ENCODE data around the gene ART5. TPM values are rescaled to one million over a fixed set of nuclear protein-coding genes. Genes with fewer than 3 reads are reported as not detected.
A peak's percentile ranks its signal among the peaks of the same experiment; 100 is the strongest.

ART5 gene, protein sequence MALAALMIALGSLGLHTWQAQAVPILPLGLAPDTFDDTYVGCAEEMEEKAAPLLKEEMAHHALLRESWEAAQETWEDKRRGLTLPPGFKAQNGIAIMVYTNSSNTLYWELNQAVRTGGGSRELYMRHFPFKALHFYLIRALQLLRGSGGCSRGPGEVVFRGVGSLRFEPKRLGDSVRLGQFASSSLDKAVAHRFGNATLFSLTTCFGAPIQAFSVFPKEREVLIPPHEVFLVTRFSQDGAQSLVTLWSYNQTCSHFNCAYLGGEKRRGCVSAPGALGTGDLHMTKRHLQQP
- total RNA-seq, result not detected
- long read RNA-seq, result 0 reads

DNA sequence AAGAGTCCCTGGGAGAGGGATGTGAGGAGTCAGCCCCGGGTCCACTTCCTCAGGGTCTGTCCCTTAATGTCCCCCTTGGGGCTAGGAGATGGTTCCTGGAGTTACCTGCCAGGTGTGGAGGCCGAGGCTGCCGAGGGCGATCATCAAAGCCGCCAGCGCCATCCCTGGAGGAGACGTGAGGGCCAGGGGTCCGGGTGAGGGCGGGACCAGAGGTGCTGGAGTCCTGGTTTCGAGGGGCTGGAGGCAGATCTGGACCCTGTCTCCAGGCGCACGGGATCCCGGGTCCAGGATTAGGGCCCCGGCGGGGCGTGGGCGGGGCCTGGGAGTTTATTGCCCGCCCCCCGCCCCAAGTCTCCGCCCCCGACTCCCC is at the start of gene ART5:
TSS of gene ART5 (minus strand) at position 292 of the 370 bp plus-strand sequence. CDS start at position 162, 130 bp downstream.
- DNase-seq (ENCODE audit: low spot score), result no peak

DNA sequence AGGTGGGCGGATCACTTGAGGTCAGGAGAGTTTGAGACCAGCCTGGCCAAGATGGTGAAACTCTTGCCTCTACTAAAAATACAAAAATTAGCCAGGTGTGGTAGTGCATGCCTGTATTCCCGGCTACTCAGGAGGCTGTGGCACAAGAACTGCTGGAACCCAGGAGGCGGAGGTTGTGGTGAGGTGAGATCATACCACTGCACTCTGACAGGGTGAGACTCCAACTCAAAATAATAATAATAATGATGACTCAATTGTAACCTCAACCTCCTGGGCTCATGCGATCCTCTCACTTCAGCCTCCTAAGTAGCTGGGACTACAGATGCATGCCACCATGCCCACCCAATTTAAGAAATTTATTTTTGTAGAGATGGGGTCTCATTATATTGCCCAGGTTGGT is 45.0 kb upstream of the ART5 start:
- no peak for DNase-seq (ENCODE audit: low spot score)

DNA sequence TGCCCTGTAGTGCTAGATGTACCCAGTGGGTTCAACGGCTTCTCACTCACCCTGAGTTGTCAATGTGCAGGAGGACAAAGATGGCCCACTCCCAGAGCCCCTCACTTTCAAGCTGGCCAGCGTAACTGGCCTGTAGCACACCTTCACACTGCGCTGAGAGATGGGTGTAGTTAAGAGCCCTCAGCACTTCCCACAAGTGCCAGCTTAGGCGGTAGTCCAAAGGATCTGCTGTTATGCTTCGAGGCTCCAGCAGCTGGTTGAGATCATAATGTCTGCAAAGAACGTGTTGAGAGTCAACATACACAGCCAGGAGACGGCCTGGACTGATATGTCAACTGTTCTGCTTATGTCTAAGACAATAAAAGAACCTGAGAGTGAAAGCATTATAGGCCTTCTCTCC is 44.1 kb upstream of the ART5 start:
- no peak for DNase-seq (ENCODE audit: low spot score)

DNA sequence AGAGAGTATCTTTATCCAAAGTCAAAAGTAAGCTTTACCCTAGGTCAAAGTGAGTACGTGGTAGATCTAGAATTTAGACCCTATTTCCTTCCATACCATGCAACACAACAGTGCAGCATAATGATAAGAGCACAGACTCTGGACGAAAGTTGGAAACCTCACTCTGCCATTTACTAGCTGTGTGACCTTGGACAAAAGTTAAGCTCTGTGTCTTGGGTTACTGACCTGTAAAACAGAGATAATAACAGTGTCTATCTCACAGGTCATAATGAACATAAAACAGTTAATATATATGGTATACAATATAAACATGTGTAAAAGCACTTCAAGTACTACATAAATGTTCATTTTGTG is 43.0 kb upstream of the ART5 start:
- DNase-seq (ENCODE audit: low spot score), result no peak

DNA sequence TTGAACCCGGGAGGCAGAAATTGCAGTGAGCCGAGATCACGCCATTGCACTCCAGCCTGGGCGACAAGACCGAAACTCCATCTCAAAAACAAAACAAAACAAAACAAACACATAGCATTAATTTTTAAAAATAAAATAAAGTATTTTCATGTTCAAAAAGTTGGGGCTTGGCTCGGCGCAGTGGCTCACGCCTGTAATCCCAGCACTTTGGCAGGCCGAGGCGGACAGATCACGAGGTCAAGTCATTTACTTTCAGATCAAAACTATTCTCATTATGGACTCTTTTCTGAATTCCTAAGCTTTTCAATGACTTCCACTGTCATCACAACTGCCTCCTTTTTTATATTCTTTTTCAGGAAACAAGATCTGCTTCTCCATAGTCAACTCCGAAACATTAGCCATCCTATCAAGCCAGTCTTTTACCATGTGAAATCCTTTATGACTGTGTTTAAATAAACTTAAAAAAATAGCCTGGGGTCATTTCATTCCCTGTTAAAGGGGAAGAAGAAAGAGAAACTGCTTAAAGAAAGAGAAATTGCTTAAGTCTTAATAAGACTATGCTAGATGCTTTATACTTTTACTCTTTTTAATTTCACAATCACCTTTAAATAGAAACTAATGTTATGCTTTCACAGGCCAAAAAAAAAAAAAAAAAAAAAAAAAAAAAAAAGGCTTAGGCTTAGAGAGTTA is 42.5 kb upstream of the ART5 start:
- DNase-seq (ENCODE audit: low spot score), result peak; percentile 62

DNA sequence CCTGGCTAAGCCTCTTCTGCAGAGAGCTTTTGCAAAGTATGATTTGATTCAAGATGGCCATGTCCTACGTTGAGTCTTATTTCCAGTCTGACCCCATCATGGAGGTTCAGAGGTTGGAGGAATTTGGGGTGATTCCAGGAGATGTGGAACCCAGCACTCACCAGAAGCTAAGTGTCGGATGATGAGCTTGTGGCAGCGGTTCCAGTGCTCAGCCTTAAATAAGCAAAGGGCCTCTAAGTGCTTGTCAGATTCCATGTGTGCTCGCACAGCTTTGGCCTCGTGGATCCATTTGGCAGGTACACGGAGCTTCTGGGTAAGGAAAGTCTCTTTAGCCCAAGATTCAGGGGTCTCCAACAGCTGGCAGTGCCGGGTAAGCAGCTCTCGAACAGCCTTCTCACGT is 41.2 kb upstream of the ART5 start:
- DNase-seq (ENCODE audit: low spot score), result peak; percentile 37

DNA sequence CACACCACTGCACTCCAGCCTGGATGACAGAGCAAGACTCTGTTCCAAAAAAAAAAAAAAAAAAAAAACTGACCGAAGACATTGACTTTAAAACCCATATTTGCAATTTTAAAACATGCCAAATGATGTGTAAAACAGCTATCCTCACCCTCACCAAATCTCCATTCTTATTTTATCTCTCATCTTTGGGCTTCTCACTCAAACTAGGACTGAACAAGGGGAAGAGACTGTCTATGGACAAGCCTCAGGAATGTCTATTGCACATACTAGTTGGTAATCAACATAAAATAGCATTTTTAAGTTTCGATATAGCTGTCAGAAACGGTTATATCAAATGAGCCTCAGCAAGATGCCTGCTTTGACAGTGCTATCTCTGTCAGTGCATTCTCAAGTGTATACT is 37.3 kb upstream of the ART5 start:
- DNase-seq (ENCODE audit: low spot score), result no peak

DNA sequence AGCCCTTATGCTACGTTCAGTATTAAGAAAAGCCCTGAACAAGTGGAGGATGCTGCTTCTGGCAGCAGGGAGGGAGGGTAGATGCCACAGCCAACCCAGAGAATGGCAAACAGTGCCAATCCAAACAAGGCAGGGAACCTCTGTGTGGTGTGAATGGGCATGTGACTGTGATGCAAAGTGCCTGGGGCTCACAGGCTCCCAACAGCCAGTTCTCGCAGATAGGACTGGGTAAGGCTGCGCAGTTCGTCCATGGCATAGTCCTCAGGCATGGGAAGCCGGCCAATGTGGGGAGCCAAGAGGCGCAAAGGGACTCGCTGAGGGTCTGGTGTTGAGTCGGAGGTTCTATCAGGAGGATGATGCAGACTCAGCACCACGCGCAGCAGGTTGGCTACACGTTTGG is 34.2 kb upstream of the ART5 start:
- peak; percentile 72 for DNase-seq (ENCODE audit: low spot score)

DNA sequence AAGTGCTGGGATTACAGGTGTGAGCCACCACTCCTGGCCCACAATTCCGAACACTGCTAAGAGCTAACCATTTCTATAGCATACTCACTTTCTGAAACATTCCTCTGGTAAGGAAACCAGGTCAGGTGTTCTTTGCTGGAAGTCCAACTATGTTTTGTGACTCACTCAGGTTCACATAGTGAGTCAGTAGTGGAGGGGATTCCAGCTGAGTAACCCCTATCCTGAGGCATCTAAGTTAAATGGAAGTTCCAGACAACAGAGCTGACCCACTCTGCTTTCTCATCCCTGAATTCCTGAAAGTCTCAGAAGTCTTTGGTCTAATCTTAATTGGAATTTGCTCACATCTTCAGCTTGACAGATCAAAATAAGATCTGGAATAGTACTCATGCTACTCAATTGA is 32.4 kb upstream of the ART5 start:
- DNase-seq (ENCODE audit: low spot score), result no peak

DNA sequence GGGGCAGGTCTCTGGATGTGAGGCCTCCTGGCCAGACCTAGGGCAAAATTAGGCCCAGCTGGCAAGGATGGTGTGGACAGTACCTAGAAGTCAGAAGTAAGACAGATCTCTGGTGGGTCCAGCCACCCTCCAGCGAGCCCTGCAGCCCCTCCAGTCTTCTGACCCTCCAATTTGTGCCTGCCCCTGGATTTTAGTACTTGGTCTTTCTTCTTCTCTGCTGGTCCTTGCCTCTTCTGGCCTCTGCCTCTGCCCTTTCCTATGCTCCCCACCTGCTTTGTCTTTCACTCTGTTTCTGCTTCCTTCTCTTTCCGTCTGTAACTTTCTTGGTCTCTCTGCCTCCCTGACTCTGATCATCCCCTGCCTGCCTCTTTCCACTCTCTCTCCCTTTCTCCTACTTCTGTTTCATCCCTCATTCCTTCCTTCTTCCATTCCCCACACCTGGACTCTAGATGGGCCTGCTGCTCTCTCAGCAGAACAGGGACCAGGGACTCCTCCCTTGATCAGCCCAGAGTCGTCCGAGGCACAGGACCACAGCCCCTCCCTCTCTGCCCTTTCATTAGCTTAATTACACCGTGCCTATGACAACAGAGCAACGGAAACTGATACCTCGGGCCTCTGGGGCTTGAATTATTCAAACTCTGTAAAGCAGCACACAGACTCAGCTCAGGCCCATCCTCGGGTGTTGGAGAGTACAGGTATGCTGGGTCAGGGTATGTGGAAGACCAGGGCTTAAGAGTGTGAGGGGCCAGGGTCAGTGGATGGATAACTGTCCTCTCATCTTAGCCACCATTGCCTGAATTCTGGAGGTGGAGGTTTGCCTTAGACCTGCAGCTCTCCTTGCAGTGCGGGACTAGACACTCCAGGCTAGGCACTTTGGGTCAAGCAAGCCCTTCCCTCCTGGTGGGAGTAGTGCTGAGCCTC is 29.8 kb upstream of the ART5 start, which contains the start of gene CHRNA10:
TSS of gene CHRNA10 (minus strand) at position 51 of the 921 bp plus-strand sequence. CDS start 72 bp downstream, outside the sequence.
- no peak for DNase-seq (ENCODE audit: low spot score)

DNA sequence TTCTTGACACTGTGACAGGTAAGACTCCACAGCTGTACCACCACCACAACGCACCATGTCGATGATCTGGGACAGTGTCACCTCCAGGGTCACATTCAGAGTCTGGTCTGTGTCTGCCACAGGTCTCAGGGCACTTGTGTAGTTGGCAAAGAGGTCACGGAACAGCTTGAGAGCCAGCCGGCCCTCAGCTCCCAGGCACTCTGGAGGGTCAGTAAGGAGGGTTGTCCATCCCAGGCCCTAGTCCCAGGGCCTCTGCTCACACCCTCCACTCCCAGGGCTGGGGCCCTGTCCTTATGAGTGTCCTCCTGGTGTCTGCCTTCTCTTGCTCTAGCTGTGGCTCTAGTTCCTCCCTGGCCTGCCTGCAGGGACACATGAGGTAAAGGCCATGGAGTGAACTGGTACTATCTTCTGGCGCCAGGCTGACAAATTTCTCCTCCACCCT is 28.0 kb upstream of the ART5 start:
- DNase-seq (ENCODE audit: low spot score), result peak; percentile 65

DNA sequence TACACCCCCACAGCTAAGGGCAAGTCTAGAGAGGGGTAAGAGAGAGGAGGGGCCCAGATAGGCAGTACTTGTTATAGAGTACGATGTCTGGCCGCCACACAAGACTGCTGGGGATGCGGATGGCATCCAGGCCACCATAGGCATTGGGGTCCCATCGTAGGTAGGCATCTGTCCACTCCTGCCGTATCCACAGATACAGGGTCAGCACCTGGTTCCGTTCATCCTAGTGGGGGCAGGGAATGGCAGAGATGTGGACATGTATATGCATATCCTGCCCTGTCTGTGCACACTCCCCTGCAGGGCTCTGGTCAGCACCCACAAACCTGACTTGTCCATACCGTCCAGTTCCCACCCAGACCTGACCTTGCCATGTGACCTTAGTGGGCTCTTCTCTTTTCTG is 27.3 kb upstream of the ART5 start:
- DNase-seq (ENCODE audit: low spot score), result no peak

DNA sequence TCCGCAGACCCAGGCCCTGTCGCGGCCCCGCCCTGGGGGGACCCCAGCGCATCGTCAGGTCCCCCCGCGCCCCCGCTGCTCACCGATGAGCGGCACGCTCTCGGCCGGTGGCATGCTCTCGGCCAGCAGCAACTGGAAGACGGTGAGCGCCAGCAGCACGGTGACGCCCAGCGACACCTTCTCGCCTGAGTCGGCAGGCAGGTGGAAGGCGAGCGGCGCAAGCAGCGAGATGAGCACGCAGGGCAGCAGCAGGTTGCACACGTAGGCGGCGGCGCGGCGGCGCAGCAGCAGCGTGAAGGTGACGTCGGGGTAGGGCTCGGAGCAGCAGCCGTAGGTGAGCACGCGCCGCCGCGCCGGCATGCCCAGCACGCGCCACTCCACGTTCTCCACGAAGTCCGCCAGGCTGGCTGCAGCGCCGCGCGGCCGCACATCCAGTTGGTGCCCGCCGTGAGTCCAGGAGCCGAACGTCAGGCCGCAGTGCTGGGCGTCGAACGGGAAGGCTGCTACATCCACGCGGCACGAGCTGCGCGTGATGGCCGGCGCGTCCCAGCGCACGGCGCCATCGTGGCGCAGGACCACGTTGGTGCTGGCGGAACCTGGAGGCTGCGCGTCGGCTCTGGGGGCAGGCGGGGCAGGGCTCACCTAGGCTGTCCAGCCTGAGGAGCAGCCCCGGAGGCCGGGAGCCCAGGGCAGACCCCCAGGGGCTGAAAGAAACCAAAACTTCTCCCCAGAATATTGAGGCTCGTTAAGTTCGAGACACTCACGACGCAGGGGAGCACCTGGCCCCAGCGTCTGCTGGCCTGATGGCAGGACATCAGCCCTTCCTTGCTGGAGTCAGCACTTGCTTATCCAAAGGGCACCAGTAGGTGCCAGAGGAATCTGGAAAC is 25.6 kb upstream of the ART5 start:
- peak; percentile 86 for DNase-seq (ENCODE audit: low spot score)

DNA sequence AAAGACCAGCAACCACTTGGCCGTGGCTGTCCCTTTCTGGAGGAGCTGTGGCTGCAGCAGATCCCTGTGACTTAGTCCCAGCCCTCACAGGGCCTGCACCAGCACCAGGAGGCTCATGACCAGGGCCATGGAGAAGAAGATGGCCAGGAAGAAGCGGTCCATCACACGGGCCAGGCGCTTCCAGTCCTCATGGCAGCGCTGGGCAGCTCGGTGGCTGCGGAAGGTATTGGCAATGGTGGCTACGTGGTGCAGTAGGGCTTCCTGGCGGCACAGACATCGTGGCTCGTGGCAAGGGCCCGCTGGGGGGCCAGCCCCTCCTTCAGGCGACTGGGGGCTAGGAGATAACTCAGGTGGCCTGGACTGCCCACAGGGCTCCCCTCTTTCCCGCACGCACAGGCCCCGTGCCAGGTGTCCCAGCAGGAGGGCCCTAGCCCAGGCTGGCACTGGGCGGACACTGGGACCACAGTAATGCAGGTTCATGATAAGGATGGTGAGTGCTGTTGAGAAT is 24.3 kb upstream of the ART5 start:
- peak; percentile 69 for DNase-seq (ENCODE audit: low spot score)

DNA sequence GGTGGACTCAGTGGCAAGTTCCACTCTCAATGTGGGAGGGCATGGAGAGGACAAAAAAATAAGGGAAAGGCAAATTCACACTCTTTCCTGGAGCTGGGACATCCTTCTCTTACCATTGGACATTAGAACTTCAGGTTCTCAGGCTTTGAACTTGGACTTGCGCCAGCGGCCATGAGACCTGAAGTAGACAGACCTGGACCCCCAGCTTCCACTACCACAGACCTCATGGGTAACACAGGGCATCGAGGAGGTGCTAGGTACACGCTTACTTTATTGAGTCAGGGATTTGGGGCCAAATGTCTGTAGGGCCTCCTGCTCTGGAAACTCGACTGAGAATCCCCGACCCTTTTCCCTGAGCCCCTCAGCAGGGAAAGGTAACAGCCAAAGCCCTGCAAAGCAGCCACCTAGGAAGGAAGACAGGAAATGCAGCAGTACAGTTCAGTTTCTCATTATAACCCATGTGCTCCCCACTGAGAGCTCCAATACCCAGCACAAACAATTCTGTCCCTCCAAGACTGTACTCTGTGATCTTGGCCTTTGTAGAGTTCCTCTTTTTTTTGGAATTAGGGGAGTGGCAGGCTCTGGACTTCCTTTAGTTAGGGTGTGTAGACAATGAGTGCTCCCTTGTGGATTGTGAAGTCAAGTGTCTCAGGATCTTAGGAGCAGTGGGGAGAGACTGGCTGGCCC is 23.7 kb upstream of the ART5 start:
- peak; percentile 41 for DNase-seq (ENCODE audit: low spot score)

DNA sequence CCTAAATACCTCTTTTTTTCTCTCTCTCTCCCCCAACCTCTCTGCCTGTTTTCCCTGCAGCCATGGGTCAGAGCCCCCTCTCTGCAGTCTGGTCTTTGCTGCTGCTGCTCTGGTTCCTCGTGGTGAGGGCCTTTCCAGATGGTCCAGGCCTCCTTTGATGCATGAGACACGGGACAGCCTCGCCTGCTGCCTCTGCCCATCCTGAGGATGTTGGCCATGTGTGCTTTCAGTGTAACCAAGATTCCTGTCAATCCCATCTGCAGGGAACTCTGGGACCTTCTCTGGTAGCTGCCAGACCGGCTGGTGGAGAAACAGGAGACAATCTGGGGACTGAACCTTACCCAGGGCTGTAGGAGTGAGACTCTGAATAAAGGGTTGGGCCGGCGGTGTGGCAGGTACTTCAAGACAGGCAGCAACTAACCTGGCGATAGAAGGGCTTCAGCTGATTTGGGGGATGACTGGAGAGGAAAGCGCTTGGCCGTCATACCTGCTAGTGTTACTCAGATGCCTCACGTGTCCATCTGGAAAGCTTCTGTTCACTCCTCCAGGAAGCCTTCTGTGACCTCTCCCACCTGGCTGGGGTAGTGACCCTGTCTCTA is 22.3 kb upstream of the ART5 start:
- DNase-seq (ENCODE audit: low spot score), result peak; percentile 62

DNA sequence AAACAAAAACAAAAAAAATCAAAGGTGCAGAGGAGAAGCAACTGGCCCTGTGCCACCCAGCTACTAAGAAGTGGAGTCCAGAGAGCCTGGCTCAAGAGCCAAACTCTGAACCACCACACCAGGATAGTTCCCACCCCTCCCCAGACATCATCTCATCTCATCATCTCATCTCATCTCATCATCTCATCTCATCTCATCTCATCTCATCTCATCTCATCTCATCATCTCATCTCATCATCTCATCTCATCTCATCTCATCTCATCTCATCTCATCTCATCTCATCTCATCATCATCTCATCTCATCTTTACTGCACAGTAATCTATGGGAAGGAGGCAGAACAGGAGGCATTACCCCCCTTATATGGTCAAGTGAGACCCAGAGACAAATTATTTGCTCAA is 21.1 kb upstream of the ART5 start:
- DNase-seq (ENCODE audit: low spot score), result no peak

DNA sequence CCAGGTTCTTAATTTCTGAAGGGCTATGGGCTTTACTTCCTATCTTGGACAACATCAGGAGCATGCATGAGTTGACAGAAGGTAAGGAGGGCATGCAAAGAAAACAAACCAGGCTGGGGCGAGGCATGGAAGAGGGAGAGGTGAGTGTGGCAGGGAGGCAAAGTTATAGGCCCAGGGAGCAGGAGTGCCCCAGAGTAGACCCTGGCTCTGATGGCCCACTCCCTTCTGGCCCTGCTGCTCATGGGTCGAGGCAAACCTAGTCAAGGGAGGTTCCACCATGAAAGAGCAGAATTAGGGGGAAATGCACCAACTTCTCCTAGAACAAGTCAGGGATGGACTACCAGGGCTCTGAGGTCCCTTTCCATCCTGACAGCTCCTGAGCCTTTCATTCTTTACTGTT is 19.2 kb upstream of the ART5 start:
- DNase-seq (ENCODE audit: low spot score), result peak; percentile 60

All from mesenteric fat pad (tissue), 1 donor.